Amygdala (tissue), 56 donors: ENCODE results near the gene ERN2.

Source experiments
- DNase-seq, 56 donors: peaks; one replicate each; lab custom pipeline; 2025; lab: John Stamatoyannopoulos, UW

ERN2 gene

GRCh38 chr16:23650674-23651416, 62.2 kb downstream of the ERN2 start:
- DNase-seq, result peak in 12 of 56 donors; percentile 3 to 54 (median 17)

DNA sequence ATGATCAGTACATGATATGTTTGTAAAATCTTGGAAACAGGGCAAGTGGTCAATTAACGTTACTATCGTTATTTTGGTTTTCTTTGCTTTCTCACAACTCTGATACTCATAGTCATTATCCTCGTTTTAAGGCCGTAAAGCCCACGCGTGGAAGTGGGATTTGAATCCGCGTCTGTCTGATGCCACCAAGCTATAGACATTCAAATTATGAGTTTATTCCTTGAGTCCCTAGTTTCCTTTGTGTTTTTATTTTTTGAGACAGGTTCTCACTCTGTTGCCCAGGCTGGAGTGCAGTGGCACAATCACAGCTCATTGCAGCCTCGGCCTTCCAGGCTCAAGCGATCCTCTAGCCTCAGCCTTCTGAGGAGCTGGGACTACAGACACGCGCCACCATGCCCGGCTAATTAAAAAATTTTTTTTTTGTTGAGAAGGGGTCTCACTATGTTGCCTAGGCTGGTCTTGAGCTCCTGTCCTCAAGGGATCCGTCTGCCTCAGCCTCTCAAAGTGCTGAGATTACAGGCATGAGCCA, 70.7 kb downstream of the ERN2 start:
- no peak for DNase-seq

DNA sequence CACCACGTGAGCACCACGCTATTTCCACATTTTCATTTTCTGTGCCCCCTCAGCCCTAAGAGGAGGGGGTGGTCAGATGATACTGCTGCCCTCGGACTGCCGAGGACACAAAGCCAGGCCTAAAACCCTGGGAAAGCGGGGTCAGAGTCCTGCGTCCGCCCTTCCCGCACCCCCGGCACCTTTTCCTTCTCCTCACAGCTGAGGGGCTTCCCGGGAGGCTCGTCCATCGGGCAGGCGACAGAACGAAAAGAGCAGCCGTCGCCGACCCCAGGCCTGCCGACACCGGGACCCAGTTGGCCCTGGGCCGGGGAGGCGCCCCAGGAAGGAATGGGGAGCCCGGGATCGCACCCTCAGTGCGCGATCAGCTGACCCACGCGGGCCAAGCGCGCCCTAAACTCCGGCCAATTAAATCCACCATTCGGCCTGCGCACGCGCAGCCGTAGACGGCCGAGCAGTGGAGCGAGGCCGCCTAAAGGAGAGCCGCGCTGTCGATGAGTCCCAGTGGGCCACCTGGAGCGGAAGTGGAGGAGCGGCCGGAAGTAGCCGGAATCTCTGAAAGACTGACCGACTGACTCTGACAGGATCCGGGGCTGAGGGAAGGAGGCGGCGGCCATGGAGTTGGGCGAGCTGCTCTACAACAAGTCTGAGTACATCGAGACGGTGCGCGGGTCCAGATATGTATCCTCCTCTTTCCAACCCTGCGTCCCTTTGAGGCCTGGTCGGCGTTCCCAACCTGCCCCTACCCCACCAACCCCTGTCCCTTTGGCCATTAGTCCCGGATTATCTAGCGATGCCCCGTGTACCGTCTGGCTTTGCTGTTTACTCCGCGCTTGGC, 71.9 kb downstream of the ERN2 start, which contains the start of the genes DCTN5 and PALB2:
Gene DCTN5 (plus strand): TSS at position 536 of the 835 bp plus-strand sequence. CDS start 77 bp downstream, at position 613.
Gene PALB2 (minus strand): TSS at position 380 of the 835 bp plus-strand sequence. CDS start 153 bp downstream, at position 227.
- DNase-seq, result peak; percentile 38 to 96 (median 88)

DNA sequence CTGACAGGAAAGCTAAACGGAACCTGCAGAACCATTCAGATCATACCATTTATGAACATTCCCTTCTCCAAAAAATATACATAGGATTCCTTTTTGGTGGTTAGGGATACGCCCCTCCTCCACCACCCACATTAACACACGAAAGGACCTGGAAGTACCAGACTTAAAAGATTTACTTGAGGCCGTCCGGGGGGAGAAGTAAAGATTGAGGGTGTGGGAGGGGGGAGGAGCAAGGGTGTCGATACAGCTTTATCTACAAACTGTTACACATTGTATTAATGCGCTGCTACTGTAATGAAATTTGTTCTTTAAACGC, 72.4 kb downstream of the ERN2 start:
- DNase-seq, result no peak
